ENCODE measurements around the gene ARFIP2.

ARFIP2 gene

DNA sequence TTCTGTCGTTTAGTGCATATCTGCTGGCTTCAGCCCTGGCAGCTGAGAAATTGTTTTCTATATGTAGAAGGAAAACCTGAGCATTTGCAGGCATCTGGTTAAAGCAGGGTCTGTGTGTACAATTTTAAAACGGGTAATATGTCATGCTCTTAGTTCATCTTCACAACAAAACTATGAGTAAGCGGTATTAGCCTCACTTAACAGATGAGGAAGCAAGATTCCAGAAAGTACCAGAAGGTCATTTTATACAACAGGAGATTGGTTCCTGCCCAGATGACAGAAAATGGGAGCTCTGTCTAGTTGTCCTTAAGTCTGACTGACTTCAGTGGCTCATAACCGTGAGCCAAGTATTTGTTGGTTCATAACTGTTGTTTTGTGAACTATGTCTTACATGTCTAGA, 1.3 kb upstream of the ARFIP2 start:
- peak; percentile 16 to 68 (median 40) for DNase-seq

DNA sequence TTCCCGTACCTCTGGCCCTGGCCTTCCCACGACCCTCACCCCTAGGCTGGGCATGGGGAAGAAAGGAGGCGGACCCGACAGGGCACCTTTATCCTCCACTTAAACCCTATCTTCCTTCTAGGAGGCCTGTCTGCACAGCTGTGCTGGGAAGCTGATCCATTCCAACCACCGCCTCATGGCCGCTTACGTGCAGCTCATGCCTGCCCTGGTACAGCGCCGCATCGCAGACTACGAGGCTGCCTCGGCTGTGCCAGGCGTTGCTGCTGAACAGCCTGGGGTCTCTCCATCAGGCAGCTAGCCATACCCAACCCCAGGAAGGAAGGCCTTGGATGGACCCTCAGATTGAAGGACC, 769 bp upstream of the ARFIP2 start:
- DNase-seq = no peak

DNA sequence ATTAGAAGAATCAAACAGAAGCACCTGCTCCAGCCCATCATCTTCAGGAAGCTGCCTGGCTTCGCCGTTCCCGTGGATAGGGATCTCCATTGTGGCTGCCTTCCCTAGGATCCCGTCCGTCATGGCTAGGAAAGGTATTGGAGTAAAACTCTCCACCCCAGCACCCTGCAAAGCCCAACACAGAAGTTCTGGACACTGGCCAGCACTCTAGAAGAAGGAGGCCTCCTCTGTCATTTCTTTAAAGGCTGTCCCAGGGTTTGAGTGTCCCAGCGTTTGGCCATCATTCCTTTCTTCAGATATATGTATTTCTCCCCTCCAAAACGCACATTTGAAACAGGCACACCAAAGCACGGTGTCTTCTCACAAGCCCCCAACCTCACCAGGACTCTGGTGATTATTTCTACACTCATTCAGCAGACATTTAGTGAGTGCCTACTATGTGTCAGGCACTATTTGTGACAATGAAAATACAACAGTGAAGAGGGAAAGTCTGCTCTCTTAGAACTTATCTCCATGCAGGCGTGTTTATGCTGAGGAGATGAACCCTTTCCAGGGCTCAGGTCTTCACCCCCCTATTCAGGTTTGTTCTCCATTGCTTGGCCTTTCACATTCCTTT, 724 bp downstream of the ARFIP2 start:
- no peak for DNase-seq

DNA sequence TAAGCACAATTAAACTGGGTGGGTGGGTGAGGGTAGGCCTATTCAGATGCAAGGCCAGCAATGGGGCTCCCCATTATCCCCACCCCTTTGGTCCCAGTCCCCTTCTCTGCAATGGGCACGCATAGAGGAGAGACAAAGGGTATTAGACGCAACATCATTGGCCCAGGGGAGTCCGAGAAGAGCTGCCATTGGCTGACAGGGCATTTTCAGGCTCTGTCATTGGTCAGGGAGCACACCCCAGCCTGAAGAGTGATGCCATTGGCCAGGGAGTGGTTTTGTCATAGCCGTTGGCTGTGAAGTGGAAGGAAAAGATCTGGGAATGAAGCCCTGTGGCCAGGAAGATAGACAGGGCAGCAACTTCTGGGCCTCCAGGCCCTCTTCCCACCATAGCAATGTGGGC, 4.6 kb downstream of the ARFIP2 start:
- no peak for DNase-seq

DNA sequence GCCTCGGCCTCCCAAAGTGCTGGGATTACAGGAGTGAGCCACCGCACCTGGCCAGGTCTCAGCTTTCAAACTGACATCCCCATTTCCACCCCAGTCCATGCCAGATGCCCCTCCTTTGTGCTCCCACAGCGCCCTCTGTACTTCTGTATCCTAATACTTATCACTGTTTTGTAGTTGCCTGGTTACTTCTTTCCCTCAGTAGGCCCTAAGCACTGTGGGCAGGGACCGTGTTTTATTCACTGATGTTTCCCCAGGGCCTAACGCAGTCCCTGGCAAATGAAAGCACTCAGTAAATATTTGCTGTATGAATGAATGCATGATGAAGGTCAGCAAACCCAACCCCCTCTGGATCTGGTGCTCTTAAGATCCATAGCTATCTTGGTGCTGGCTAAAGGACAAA, 5.2 kb downstream of the ARFIP2 start:
- DNase-seq = no peak

DNA sequence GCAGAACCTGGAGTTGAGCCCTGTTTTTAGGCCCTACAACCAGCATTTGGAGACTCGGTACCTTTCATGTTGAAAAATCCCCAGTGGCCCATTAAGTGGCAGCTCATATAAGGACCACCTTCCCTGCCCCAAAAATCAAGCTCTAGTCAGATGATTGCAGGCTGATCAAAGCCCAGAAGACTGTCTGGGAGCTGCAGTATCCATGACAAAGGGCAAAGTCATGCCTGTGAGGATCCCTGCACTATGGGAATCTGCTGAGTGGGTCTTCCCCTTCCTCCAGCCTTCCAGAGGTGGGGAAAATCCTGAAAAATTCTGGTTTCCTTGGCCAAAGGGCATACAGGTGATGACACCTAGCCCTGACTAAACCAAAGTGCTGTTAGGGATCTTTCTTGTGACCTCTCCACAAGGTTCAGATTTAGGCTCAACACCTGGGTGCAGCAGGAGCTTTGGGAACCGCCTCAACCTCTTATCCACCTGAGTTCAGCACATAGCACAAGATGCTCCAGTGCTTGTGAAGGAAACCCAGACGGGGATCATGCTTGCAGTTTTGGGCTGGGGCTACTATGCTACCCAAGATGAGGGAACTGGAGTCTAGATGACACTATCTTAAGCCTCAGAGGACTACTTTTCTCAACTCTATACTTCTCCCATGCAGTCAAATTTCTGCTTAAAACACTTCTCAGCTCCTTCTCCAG, 6.2 kb downstream of the ARFIP2 start:
- no peak for DNase-seq

DNA sequence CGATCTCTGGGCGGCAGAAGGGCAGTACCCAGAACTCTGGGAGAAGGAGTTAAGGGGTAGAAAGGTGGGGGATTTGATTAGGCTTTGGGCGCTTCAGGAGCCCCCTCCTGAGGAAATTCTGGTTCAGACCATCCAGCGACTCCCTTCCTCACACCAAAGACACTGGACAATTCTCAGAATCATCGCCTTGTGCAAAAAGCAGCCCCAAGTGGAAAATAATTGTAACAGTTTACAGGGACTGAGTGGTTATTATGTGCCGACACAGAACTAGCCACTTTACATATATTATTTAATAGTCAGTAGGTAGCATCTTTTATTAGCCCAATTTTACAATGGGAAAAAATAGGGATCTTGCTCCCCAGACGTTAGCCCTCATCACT, 6.7 kb downstream of the ARFIP2 start:
- DNase-seq = peak in 2 of 4 experiments; percentile 21 to 25

DNA sequence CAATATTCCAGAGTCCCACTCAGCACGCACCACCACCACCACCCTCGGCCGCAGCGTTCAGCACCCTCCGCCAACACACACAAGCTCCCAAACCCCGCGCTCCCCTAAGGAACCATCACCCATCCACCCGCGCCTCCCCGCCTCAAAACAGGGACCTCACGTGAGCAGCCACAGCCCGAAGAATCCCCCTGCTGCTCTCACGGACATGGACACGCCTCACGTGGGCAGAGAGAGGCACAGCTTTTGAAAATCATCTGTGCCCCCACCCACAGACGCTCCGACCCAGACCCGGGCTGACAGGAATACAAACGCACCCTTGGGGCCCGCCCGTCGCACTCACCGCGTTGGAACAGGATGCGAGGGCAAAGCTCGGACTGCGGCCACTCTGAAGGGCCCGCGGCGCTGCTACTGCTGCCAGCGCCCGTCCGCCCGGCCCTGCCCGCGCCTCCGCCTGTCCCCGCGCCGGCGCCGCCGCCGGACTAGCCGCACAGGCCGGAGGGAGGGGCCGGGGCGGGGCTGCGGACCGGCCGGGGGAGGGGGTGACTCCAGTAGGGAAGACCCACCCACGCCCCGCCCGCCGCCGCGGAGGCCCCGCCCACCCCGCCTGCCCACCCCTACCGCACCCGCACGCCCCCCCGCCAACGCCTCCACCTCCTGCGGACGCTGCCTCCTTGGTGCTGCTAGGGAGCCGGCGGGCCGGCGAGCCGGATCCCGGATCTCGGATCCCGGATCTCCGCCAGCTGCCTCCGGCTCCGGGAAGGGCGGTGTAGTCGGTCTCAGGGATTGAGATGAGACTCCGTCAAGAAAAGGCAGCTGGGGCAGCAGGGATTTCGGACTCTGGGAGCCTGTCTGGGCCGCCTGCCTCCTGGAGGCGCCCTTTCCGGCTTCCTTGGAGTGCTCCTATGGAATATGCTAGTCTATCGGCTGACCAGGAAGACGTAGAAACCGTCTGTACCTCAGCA, 7.4 kb downstream of the ARFIP2 start, which contains the start of gene TRIM3:
TRIM3 (minus strand) TSS at position 491 of the 962 bp plus-strand sequence. CDS start 8,246 bp downstream, outside the sequence.
- peak; percentile 77 to 95 (median 88) for DNase-seq

DNA sequence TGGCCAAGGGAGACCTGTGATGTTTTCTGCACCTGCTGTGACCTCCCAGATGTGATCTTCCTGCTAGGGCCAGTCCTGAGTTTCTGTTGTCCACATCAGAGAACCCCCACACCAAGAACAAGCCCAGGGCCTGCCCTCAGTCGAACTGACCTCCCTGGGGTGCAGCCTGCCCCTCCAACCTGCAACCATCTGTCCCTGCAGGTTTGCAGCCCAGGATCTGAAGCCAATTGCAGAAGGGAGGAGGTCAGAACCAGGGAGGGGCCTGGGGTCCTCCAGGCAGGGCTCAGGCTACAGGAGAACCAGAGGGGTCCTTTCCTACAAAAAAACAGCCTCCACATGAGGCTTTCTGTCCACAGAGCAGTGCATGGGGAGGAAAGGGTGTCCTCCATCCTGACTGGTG, 8.2 kb downstream of the ARFIP2 start:
- no peak for DNase-seq

DNA sequence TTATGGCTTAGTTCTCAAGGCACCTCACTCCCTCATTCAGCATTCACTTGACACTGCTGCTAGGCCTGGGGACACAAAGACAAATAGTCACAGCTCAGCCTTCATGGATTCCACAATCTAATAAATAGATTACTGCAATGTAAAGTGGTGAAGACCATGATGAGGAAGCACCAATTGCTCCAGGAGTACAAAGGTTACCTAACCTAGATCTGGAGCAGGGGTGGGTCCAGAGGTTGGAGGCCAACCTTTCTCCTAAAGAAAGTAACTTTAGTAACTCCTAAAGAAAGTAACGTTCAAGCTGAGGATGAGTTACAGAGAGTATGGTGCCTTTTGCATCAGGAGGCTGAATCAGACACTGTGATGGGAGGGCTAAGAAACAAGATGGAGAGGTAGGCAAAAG, 11.5 kb downstream of the ARFIP2 start:
- DNase-seq = no peak

DNA sequence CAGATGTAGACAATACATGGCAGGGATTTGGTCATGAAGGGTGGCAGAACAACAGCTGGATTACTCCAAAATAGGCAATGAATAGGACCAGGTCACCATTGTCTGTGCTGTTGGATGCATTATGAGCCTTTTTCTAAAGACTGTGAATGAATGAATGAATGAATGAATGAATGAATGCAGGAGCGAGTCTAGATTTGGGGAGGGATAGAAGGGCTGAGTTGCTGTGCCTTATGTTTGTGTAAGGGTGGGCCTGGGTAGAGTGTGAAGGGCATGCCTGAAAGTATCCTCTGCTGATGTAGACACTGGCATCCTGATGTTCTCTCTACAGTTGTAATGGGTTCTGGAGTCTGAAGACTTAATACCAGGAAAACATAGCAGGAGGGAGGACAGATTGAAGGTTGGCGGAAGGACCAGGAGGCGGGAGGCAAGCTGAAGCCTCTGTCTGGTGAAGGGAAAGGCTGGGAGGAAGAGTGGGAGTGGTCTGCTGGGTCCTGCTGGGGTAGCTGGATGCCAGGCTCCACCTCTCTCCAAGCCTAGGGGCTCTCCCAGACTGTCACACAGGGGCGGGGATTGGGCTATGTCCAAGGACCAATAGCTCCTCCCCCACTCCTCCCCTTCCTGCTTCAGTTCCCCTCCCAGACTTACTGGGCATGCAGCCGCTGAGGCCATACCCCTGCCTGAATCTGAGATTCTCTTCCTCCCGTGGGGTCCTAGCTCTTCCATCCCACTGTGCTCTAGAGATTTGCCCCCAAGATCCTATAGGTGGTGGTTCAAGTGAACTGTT, 12.2 kb downstream of the ARFIP2 start:
- DNase-seq = peak; percentile 79 to 87 (median 86)

DNA sequence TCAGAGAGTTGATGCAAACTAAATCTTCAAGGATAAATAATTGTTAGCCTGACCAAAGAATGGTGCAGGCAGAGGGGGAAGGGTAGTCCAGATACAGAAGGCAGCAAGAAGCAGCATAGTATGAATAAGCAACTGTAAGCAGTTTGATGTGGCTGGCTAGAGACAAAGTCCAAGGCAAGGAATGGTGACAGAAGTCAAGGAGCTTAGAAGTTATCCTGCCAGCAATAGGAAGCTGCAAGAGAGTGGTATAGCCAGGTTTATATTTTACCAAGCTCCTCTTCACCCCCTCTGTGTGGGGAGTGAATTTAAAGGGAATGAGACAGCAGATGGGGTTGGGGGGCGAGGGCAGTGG, 22.1 kb downstream of the ARFIP2 start:
- DNase-seq = no peak

DNA sequence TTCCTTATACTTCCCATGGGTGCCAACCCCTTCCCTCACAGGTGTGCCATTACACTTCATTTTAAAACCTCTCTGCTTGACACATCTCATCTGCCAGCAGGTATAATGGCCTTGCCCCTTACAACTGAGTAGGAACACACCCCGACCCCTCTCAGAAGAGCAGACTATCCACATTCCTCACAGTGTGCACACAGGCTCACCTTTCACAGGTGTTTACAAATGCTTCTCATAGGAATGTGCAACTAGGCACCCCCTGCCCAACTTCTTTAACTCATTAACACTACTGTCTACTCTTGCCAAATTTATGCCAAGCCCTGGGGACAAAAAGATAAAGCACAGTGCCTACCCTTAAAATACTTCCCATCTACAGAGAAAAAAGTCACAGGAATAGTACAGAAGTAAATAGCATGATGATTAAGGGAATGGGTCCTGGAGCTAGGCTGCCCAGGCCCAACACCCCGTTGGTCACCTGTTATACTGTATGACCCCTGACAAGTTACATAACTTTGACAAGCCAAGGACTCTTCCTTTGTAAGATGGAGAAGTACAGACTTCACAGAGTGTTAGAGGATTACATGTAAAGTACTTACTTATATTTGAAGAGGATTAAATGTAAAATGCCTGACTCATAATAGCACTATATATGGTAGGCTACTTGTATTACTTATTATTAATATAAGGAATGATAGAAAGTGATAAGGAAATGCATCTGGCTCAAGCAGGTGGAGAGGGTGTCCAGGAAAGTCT, 22.6 kb downstream of the ARFIP2 start:
- no peak for DNase-seq

DNA sequence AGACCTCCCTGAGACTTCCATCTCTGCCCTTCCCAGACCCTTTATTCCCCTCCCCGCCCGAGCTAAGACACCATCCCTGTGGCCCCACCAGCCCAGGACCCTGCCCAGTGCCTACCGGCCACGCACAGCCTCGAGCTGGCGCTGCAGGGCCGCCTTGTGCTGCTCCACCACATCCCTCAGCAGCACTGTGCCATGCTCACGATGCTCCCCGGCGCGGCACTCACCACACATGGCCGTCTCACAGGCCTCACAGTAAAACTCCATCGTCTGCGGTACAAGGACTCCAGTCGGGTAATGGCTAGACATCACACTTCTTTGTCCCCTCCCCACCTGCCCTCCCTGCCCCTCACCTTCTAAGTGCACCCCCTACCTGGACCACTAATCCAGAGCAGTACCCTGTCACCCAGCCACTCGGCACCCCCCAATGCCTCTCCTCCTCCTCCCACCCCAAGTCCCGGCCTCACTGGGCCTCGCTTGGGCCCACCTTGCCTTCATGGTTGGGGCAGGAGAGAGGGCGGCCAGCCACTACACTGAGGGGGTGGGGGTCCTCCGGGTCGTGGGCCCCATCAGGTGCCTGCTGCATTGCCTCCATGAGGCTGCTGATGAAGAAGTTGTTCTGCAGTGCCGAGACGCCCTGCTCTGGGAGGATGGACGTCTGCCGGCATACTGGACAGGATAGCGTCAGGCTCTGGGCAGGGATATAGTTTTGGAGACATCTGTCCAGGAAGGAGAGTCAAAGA, 23.4 kb downstream of the ARFIP2 start:
- DNase-seq = no peak

DNA sequence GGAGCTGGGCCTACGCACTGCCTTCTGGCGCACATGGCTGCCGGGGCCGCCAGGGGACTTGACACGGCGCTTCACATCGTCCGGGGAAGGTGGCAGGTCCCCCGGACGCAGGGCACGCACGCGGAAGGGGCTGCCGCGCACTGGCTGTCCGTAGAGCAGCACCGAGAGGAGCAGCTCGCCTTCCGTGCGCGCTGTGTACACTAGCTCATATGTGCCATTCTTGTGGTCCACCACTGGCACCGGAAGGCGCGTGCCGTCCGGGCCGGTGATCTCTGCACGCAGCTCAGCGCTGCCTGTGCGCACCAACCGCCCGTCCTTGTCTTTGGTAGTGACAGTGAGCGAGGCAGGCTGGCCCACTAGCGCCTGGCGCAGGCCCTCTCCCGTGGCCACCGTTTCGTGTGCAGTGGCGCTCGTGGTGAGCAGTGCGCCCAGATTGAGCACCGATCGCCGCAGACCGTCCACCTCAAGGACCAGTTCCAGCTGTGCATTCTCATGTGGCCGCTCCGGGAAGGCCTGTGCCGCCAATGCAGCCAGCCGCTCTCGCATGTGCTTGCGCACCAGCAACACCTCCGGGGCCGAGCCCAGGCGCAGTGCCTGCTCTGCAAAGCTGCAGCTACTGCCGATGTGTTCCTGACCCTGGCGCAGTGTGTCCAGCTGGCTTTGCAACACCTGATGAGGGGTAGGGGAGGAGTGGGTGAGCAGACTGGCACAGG, 24.6 kb downstream of the ARFIP2 start:
- DNase-seq = no peak

DNA sequence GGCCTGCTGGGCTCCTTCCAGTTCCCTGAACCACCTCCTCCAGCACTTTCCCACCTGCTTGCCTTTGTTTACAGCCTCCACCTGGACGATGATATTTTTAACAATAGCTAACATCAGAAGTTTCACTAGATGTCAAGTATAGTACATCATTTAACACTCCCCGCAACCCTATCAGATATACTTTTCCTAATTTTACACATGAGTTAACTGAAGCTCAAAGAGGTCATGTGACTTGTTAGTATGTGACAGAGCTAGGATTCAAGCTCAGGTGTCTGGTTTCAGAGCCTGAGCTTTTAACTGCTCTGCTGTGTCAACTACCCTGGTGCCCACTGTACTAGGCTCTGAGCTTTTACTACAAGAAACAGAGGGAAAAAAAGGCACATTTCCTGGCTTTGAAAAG, 26.1 kb downstream of the ARFIP2 start:
- DNase-seq = no peak

DNA sequence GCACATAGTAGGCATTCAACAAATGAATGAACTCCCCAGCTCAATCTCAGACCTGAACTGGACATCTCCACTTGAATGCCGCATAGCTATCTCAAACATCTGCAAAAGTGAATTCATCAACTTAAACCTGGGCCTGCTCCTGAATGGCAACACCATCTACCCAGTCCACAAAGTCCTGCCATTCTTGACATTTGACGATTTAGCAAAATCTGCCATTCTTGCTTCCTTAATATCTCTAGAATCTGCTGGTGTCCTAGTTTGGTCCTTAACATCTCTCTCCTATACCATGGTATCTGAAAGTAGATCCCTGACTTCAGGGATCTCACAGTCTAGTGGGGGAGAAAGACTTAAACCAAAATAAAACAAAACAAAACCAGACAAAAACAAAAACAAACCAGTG, 28.0 kb downstream of the ARFIP2 start:
- no peak for DNase-seq

DNA sequence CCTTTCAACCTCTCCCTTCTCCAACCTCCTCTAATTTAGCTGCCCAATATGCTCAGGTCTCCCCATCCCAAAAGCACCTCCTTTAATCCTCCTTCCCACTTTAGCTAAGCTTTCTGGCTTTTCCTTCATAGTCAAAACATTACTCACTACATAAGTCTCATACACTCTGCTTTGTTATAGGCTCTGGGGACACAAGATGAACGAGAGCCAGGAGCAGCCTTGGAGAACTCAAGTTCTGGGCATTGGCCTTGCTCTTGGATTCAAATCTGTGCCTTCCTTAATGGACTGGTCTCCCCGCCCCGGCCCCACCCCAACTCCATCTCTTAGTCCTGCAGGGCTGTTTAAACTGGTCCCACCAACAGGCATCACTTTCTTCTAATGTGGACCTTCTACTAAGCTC, 28.9 kb downstream of the ARFIP2 start:
- DNase-seq = no peak

DNA sequence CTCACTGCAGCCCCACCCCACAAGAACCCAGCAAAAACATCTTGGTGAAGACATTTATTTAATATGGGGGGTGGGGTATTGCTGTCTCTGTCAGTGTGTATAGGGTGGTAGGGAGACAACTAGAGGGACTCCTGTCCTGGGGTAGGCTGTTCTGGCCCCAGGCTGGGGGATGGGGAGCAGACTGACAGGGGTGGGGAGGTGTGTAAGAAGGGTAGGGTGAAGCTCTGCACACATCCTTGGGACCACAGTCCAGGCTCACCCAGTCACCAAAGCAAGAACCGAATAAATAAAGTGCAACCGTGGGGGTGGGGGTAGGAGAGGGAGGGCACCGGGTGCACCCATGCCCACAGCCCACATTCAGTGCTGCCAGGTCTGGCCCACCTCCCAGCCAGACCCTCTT, 32.6 kb downstream of the ARFIP2 start:
- no peak for DNase-seq

DNA sequence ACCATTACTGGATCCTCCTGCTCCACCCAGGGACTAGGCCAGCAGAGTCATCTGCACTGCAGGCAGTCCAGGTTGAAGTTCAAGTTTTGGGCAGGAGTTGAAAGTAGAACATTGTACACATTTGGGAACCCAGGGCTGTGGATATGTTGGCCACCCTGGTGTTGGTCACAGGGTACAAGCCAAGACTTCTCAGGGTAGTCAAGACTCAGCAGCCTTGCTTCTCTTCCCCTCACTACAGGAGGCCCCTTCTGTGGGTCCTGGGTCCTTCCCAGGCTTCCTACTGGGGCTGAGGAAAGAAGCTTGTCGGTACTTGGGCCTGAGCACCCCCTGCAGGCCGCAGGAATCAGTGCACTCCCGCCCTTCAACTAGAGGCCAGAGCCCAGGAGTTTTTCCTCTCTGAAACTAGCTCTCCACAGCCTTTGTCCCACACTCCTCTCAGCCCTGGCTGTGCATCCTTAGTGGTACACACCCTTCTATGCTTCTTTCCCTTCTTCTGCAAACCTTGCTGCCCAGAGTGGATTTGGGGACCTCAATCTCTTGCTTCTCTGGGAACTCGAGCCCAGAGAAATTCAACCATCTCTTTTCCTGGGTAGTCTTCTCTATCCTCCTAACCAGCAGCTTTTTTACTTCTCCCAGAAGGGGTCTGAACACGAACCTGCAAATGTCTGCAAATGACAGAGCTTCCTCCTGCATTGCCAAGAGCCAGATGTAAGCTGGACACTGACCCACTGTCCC, 37.7 kb downstream of the ARFIP2 start:
- DNase-seq = peak; percentile 66 to 81 (median 74)

All from suppressor macrophage (primary cell).